ENCODE data around the gene CD6.

CD6 gene

DNA sequence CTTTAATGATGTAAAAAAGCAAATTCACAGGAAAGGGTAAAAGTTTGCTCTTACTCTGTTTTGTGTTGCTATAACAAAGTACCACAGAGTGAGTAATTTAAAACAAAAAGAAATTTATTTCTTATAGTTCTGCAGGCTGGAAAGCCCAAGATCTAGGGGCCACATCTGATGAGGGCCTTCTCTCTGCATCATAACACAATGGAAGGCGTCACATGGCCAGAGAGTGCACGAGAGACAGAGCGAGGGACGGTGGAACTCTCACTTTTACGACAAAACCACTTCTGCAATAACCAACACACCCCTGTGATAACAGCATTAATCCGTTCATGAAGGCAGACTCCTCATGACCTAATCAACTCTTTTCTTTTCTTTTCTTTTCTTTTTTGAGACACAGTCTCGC lies 31.1 kb downstream of the CD6 start:
- no peak for DNase-seq (ENCODE audit: low read depth, low spot score)
- in situ Hi-C loops (cut with HindIII; ENCODE audit: low sequenced_read_pairs) = no loop called here
- no peak overlapping the region for H3K4me3 ChIP-seq (ENCODE audit: low read depth, low read length)
- TF ChIP-seq CTCF (IDR thresholded peaks at IDR 0.05; ENCODE audit: low read depth, low read length) = no peak

DNA sequence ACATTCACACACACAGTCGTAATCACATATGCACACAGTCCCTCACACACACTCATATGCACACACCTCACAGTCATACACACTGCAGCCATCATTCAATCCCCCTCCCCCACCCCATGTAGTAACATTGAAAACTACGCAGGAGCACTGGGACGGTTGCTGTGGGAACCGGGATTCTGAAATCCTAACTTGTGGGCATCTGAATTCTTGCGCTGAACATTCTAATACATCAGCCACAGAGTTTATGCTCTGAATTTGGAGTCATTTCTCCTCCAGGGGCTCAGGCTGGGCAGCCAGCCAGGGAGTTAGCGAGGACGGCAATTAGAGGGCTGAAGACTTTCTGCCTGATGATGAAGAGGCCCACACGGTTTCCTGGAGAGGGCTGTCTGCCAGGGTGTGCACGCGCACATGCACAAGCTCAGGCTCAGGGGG lies 32.7 kb downstream of the CD6 start:
- in situ Hi-C loops (cut with HindIII; ENCODE audit: low sequenced_read_pairs) = no loop called here
- peak; percentile 56 for DNase-seq (ENCODE audit: low read depth, low spot score)
- no peak overlapping the region for H3K4me3 ChIP-seq (ENCODE audit: low read depth, low read length)
- no peak for TF ChIP-seq CTCF (IDR thresholded peaks at IDR 0.05; ENCODE audit: low read depth, low read length)

DNA sequence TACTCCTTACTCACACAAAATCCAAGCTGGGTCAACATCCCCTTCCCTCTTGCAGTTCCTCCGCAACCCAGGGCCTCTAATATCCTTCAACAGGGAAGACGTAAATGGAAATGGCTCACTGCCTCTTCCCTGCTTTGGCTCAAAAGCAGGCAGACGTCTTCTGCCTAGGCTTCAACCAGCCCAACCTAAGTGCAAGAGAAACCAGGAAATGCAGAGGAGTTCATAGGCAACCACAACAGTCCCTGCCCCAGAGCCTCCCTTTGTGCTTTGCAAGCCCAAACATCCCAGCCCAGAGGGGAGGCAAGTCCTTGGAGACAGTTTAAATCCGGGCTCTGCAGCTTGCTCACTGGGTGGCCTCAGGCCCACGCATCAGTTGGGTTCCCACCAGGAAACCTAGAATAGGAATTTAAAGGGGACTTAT lies 33.3 kb downstream of the CD6 start:
- in situ Hi-C loops (cut with HindIII; ENCODE audit: low sequenced_read_pairs) = no loop called here
- TF ChIP-seq CTCF (IDR thresholded peaks at IDR 0.05; ENCODE audit: low read depth, low read length) = no peak
- peak; percentile 14 for DNase-seq (ENCODE audit: low read depth, low spot score)
- no peak overlapping the region for H3K4me3 ChIP-seq (ENCODE audit: low read depth, low read length)

DNA sequence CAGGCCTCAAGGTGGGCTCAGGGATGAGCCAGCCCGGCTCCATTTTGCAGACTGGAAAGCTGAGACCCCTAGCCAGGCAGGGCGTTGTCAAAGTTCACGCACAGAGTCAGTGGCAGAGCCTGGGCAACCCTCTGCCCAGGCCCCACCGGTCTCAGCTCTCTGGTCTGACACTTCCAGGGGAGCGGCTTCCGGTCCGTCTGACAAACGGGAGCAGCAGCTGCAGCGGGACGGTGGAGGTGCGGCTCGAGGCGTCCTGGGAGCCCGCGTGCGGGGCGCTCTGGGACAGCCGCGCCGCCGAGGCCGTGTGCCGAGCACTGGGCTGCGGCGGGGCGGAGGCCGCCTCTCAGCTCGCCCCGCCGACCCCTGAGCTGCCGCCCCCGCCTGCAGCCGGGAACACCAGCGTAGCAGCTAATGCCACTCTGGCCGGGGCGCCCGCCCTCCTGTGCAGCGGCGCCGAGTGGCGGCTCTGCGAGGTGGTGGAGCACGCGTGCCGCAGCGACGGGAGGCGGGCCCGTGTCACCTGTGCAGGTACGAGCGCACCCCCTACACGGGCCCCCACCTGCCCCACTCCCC lies 36.0 kb downstream of the CD6 start:
- no peak for DNase-seq (ENCODE audit: low read depth, low spot score)
- in situ Hi-C loops (cut with HindIII; ENCODE audit: low sequenced_read_pairs) = no loop called here
- peak overlapping the region; percentile 10 for H3K4me3 ChIP-seq (ENCODE audit: low read depth, low read length)
- no peak for TF ChIP-seq CTCF (IDR thresholded peaks at IDR 0.05; ENCODE audit: low read depth, low read length)

DNA sequence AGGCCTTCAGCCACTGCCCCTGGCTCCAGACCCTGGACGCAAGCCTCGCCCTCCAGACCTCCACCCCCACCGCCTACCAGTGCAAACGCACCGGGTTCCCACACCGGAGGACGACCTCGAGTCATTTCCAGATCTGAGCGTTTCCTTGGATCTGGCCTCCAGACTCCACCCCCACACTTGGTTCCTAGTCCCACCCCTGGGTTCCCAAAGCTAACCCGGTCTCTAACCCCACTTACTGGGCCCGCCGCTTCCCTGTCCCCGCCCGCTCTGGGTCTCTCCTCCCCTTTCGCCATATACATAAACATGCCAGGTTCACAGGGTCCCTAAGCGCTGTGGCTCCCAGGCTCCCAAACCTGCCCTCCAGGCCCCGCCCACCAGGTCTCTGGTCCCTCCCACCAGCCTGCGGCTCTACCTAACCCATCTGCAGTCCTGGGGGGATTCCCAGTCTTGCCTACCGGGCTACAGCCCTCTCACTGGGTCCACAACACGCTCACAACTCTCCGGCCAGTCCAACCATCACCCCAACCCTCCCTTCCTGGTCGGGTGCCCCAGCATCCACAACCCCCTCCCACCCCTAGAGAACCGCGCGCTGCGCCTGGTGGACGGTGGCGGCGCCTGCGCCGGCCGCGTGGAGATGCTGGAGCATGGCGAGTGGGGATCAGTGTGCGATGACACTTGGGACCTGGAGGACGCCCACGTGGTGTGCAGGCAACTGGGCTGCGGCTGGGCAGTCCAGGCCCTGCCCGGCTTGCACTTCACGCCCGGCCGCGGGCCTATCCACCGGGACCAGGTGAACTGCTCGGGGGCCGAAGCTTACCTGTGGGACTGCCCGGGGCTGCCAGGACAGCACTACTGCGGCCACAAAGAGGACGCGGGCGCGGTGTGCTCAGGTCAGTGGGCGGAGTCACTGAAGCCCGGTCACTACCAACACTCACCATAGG lies 36.7 kb downstream of the CD6 start:
- in situ Hi-C loops (cut with HindIII; ENCODE audit: low sequenced_read_pairs) = no loop called here
- no peak for DNase-seq (ENCODE audit: low read depth, low spot score)
- peak overlapping the region; percentile 10 for H3K4me3 ChIP-seq (ENCODE audit: low read depth, low read length)
- TF ChIP-seq CTCF (IDR thresholded peaks at IDR 0.05; ENCODE audit: low read depth, low read length) = no peak

- no peak for TF ChIP-seq CTCF (IDR thresholded peaks at IDR 0.05; ENCODE audit: low read depth, low read length)
- in situ Hi-C loops (cut with HindIII; ENCODE audit: low sequenced_read_pairs) = no loop called here
- H3K4me3 ChIP-seq (ENCODE audit: low read depth, low read length) = no peak overlapping the region
Observed at GRCh38 chr11:61008971-61009370, 37.5 kb downstream of the CD6 start.

More at GRCh38 chr11:61008971-61009370, 37.5 kb downstream of the CD6 start:
- no peak for DNase-seq (ENCODE audit: low read depth, low spot score)
